Colonic mucosa (tissue), 4 donors: Measurements from ENCODE around the gene PPP1R13L. TPM values are rescaled to one million over a fixed set of nuclear protein-coding genes. Genes with fewer than 3 reads are reported as not detected.

ENCODE experiments used
- DNase-seq: peaks from one replicate; pipeline ENCODE4 v3.0.0-alpha.2; 2020
- H3K27ac ChIP-seq: fragments of 200-600 bp; one replicate; pipeline ENCODE4 v1.8.0; 2021
- H3K27me3 ChIP-seq: fragments of 200-600 bp; one replicate; pipeline ENCODE4 v1.8.0; 2021
- H3K36me3 ChIP-seq: fragments of 200-600 bp; one replicate; pipeline ENCODE4 v1.8.0; 2021
- H3K4me1 ChIP-seq: fragments of 200-600 bp; one replicate; pipeline ENCODE4 v1.8.0; 2021; ENCODE audit warnings: mild to moderate bottlenecking
- H3K4me3 ChIP-seq: fragments of 200-600 bp; one replicate; pipeline ENCODE4 v1.8.0; 2021
- H3K9ac ChIP-seq, 2 donors: one replicate each; pipeline ENCODE4 v1.7.0; 2013; ENCODE audit warnings: control low read depth in 2 of 2, low read depth in 2 of 2, low read length in 2 of 2
- H3K9me3 ChIP-seq: fragments of 200-600 bp; one replicate; pipeline ENCODE4 v1.8.0; 2021
- CTCF ChIP-seq: fragments of 200-600 bp; IDR thresholded peaks from one replicate; pipeline ENCODE4 v1.8.0; 2022; ENCODE audit warnings: antibody characterized with exemption, mild to moderate bottlenecking
- intact Hi-C: fragments of 100-400 bp; cut with DNase I; formaldehyde crosslinking; loops from one replicate; pipeline ENCODE4 v1.14.1; 2022
- total RNA-seq, 2 donors: library from RNA; stranded (reverse); fragmentation: NEBNext Ultra II Directional in 1 of 2; extraction: Animal tissue kit (Norgen Biotek cat#: 25700) in 1 of 2; gene quantifications; one replicate each; pipeline ENCODE4 v1.2.1, GENCODE V29; 2021
- donor health status: healthy.
- donor health status: DM: no; HTN: no; CAD: no.
- donor health status: DM: no; HTN: no; CAD: no.

Gene PPP1R13L
- total RNA-seq, 2 donors from 2014 or later = 25.9 to 46.2 TPM

- no peak overlapping the region for H3K27ac ChIP-seq
- H3K36me3 ChIP-seq = no peaks in the 10 kb centered on the region
- intact Hi-C loops = no loop called here
- no peaks in the 10 kb centered on the region for H3K27me3 ChIP-seq
- DNase-seq = no peak
- no peaks in the 10 kb centered on the region for H3K4me1 ChIP-seq
- no peak overlapping the region for H3K4me3 ChIP-seq
- no peak overlapping the region for H3K9ac ChIP-seq
- no peak for TF ChIP-seq CTCF
- no peaks in the 10 kb centered on the region for H3K9me3 ChIP-seq
Observed at GRCh38 chr19:45368127-45368526, 36.7 kb downstream of the PPP1R13L start.

- DNase-seq = no peak
- H3K4me3 ChIP-seq = no peak overlapping the region
- no peak for TF ChIP-seq CTCF
- no peaks in the 10 kb centered on the region for H3K9me3 ChIP-seq
- intact Hi-C loops = no loop called here
- no peaks in the 10 kb centered on the region for H3K27me3 ChIP-seq
- no peaks in the 10 kb centered on the region for H3K36me3 ChIP-seq
- no peak overlapping the region for H3K27ac ChIP-seq
- no peak overlapping the region for H3K9ac ChIP-seq
- no peaks in the 10 kb centered on the region for H3K4me1 ChIP-seq
Observed at GRCh38 chr19:45364696-45365095, 40.2 kb downstream of the PPP1R13L start.

- Histone ChIP-seq H3K9me3 (no peaks in the 10 kb centered on the region), H3K27me3 (no peaks in the 10 kb centered on the region), H3K4me3 (no peak overlapping the region), H3K27ac (no peak overlapping the region), H3K36me3 (no peaks in the 10 kb centered on the region), H3K4me1 (no peaks in the 10 kb centered on the region), H3K9ac (no peak overlapping the region)
- no peak for TF ChIP-seq CTCF
- intact Hi-C loops = no loop called here
- no peak for DNase-seq
Observed at GRCh38 chr19:45363861-45364459, 40.9 kb downstream of the PPP1R13L start.

- Histone ChIP-seq H3K27me3 (no peaks in the 10 kb centered on the region), H3K4me3 (no peak overlapping the region), H3K4me1 (no peaks in the 10 kb centered on the region), H3K36me3 (no peaks in the 10 kb centered on the region), H3K9me3 (no peaks in the 10 kb centered on the region), H3K9ac (no peak overlapping the region), H3K27ac (no peak overlapping the region)
- TF ChIP-seq CTCF = no peak
- no peak for DNase-seq
- intact Hi-C loops = no loop called here
Observed at GRCh38 chr19:45362291-45362690, 42.6 kb downstream of the PPP1R13L start.

GRCh38 chr19:45361608-45362007, 43.3 kb downstream of the PPP1R13L start:
- Histone ChIP-seq H3K27ac (no peak overlapping the region), H3K4me1 (no peaks in the 10 kb centered on the region), H3K9me3 (no peaks in the 10 kb centered on the region), H3K27me3 (no peaks in the 10 kb centered on the region), H3K36me3 (no peaks in the 10 kb centered on the region), H3K4me3 (no peak overlapping the region), H3K9ac (no peak overlapping the region)
- DNase-seq = no peak
- intact Hi-C loops = no loop called here
- TF ChIP-seq CTCF = no peak
